MCF 10A (cell line): ENCODE measurements around the gene CCDC144A. TPM values are rescaled to one million over a fixed set of nuclear protein-coding genes. Genes with fewer than 3 reads are reported as not detected.
"Not testable (repeated sequence)": the region's sequence is repeated elsewhere in the genome, so short reads cannot be mapped to it uniquely, and the experiment has no call there.

ENCODE experiments used
- BruUV-seq: library from RNA; stranded (reverse); fragments of 400-500 nt; replicated peaks from 2 replicates; lab custom pipeline; 2021; lab: Mats Ljungman, UMichigan
- CTCF ChIA-PET: fragments of 300-600 bp; sonication (Branson Sonifier 250); formaldehyde crosslinking; extraction: SDS; loops from one replicate; lab custom pipeline; 2021; ENCODE audit warnings: antibody characterized with exemption, inconsistent platforms; lab: Yijun Ruan, JAX
- POLR2A ChIA-PET: fragments of 300-600, 350-650 bp; sonication (Branson Sonifier 250); formaldehyde crosslinking; extraction: SDS; loops from one replicate; lab custom pipeline; 2020; ENCODE audit warnings: antibody characterized with exemption, inconsistent platforms; lab: Yijun Ruan, JAX
- DNase-seq: peaks from one replicate; pipeline ENCODE4 v3.0.0-alpha.2; 2018; ENCODE audit not compliant: unreplicated experiment
- H3K27ac Mint-ChIP-seq: one replicate; pipeline ENCODE4 v1.8.0; 2022; ENCODE audit warnings: mild to moderate bottlenecking, low read depth, mixed read lengths; ENCODE audit not compliant: unreplicated experiment
- H3K27me3 Mint-ChIP-seq: one replicate; pipeline ENCODE4 v1.8.0; 2022; ENCODE audit warnings: mixed read lengths; ENCODE audit not compliant: insufficient read depth, unreplicated experiment
- H3K36me3 Mint-ChIP-seq: one replicate; pipeline ENCODE4 v1.8.0; 2022; ENCODE audit warnings: mild to moderate bottlenecking, moderate library complexity, mixed read lengths; ENCODE audit not compliant: insufficient read depth, unreplicated experiment
- H3K4me1 Mint-ChIP-seq: one replicate; pipeline ENCODE4 v1.8.0; 2022; ENCODE audit warnings: mixed read lengths; ENCODE audit not compliant: insufficient read depth, unreplicated experiment
- H3K4me3 Mint-ChIP-seq: one replicate; pipeline ENCODE4 v1.8.0; 2022; ENCODE audit warnings: mild to moderate bottlenecking, moderate library complexity, mixed read lengths; ENCODE audit not compliant: unreplicated experiment
- H3K9me3 Mint-ChIP-seq: one replicate; pipeline ENCODE4 v1.8.0; 2022; ENCODE audit warnings: mixed read lengths; ENCODE audit not compliant: unreplicated experiment
- intact Hi-C: fragments of 100-400 bp; cut with micrococcal nuclease; formaldehyde crosslinking; loops from 2 replicates; pipeline ENCODE4 v1.14.1; 2022
- total RNA-seq: library from RNA; stranded (reverse); gene quantifications from 2 replicates; pipeline ENCODE4 v1.2.3, GENCODE V29; 2022

CCDC144A gene
- total RNA-seq, 1 experiment from 2014 or later: 7.2 TPM

DNA sequence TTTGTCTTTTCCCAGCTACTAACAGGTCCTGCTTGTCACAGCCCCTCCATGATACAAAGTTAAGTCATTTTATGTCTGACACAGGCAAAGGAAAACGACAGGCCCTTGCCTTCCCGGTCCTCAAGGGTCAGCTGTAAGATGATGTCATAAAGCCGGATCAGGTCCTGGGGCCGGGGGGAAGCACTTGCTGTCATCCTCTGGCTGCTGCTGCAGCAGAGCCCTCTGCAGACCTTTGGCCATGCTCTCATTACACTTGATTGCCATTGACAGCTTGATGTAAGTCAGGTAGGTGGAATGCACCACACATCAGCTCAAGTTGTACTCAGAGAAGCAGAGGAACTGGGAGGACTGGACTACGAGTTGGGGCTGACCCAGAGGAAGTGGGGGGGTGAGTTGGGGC lies 97.8 kb downstream of the CCDC144A start:
- H3K4me3 Mint-ChIP-seq, H3K36me3 Mint-ChIP-seq, CTCF ChIA-PET, H3K9me3 Mint-ChIP-seq, H3K27ac Mint-ChIP-seq, BruUV-seq, DNase-seq, H3K4me1 Mint-ChIP-seq, H3K27me3 Mint-ChIP-seq, intact Hi-C loops, POLR2A ChIA-PET: not testable (repeated sequence)

DNA sequence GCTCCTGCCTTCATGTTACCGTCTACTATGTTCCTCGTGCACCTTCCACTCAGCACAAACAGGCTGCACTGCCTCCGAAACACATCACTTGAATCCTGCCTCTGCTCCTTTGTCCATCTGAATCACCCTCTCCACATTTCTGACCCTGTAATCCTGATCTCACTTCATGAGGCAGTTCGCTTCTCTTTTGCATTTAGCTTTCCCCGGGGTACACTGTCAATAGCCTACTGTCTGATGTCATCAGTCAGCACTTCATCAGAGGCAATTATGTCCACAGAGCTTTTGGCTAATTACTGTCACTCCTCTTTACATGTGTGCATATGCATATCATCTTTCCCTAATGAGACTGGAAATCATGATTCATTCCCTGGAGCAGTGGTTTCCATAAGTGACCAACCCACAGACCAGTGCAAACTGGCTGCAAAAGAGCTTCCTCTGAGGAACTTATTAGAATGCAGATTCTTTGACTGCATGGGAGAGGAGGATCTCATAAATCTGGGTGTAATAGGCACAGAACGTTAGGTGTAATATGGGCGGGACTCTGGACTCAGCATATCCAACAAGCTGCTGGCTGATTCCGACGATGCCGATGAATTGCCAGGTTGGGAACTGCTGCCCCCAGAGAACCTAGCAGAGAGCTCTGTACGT lies 99.0 kb downstream of the CCDC144A start:
- H3K4me3 Mint-ChIP-seq, BruUV-seq, H3K27me3 Mint-ChIP-seq, H3K27ac Mint-ChIP-seq, H3K4me1 Mint-ChIP-seq, CTCF ChIA-PET, DNase-seq, H3K36me3 Mint-ChIP-seq, intact Hi-C loops, POLR2A ChIA-PET, H3K9me3 Mint-ChIP-seq: not testable (repeated sequence)

DNA sequence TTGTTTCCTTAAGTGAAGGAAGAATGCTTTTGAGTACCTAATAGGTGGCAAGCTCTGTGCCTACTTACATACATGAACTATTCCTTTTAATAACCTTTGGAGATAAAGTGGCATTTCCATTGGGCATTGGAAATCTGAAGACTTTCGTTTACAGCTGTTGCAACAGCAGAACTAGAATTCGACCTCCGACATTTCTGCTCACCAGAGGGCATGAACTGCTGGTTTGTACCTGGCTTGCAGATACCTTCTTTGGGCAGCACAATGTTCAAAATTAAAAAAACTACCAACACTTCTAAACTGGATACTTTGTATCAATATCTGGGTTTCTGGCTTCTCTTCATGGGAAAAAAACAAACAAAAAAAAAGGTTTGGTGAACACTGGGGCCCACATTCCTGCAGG lies 99.6 kb downstream of the CCDC144A start:
- H3K9me3 Mint-ChIP-seq, H3K4me1 Mint-ChIP-seq, POLR2A ChIA-PET, H3K27me3 Mint-ChIP-seq, intact Hi-C loops, BruUV-seq, H3K36me3 Mint-ChIP-seq, CTCF ChIA-PET, H3K4me3 Mint-ChIP-seq, H3K27ac Mint-ChIP-seq, DNase-seq: not testable (repeated sequence)

DNA sequence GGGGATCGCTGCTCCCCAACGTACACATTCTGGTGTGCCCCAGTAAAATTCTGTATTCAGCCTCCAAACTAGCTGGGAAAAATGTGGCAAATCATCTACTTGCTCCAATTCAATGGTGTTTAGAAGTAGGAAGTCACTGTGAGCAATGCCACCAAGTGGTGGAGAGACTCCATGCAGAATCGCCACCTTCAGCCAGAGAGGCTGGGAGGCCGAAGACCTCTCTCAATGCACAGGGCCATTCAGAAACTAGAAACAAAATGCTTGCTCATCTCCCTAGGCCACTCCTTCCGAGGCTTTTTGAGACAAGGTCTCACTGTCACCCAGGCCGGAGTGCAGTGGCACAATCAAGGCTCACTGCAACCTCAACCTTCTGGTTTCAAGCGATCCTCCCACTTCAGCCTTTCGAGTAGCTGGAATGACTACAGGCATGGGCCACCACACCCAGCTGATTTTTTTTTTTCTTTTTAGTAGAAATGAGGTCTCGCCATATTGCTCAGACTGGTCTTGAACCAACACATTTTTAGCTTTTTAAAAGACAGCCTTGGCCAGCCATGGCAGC lies 100.4 kb downstream of the CCDC144A start:
- H3K4me3 Mint-ChIP-seq, H3K36me3 Mint-ChIP-seq, H3K27ac Mint-ChIP-seq, intact Hi-C loops, POLR2A ChIA-PET, H3K9me3 Mint-ChIP-seq, H3K4me1 Mint-ChIP-seq, DNase-seq, CTCF ChIA-PET, H3K27me3 Mint-ChIP-seq, BruUV-seq: not testable (repeated sequence)

DNA sequence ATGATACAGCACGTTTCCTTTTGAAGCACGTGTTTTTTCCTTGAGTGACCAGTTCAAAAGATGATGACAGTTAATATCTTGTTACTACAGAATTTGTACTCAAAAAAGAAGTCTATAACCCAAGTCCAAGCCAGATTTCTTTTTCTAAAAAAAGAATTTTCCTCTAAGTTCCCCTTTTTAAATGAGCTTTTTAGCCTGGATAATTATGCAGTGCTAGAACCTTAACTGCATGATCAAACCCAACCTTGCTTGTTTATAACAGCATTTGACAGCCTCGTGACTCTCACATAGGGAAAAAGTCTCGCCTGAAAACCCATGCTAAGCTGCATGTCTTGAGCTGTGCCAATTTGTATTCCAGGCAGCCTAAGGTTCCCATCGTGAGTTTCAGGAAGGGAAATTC lies 104.2 kb downstream of the CCDC144A start:
- H3K4me3 Mint-ChIP-seq, H3K9me3 Mint-ChIP-seq, H3K27me3 Mint-ChIP-seq, H3K4me1 Mint-ChIP-seq, BruUV-seq, H3K27ac Mint-ChIP-seq, CTCF ChIA-PET, intact Hi-C loops, POLR2A ChIA-PET, DNase-seq: not testable (repeated sequence)
- peaks cover 11% of the 10 kb centered on the region for H3K36me3 Mint-ChIP-seq

DNA sequence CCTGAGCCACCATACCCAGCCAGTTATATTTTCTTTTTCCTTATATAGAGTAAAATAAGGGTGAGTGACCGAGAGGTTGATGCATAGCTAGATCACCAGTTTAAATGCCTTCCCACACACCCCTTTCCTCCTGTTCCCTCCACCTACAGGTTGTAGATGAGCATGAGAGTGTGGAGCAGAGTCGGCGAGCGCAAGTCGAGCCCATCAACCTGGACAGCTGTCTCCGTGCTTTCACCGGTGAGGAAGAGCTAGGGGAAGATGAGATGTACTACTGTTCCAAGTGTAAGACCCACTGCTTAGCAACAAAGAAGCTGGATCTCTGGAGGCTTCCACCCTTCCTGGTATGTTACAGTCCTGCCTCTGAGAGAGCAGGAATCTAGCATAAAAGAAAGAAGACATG lies 105.9 kb downstream of the CCDC144A start:
- POLR2A ChIA-PET, H3K4me3 Mint-ChIP-seq, H3K27me3 Mint-ChIP-seq, H3K4me1 Mint-ChIP-seq, H3K9me3 Mint-ChIP-seq, BruUV-seq, CTCF ChIA-PET, DNase-seq, intact Hi-C loops, H3K27ac Mint-ChIP-seq: not testable (repeated sequence)
- peaks cover 11% of the 10 kb centered on the region for H3K36me3 Mint-ChIP-seq

DNA sequence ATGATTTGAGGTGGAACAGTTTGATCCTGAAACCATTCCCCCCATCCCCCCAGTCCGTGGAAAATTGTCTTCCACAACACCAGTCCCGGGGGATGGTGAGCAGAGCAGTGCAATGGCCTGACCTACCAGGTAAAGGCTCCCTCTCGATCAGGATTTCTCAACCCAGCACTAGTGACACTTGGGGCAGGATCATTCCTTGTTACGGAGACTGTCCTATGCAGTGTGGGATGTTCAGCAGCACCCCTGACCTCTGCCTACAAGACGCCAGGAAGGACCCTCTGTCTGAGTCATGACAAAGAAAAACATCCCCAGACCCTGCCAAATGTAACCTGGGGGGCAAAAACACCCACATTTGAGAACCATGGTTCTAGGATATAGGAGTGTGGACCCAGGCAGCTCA lies 114.8 kb downstream of the CCDC144A start:
- H3K27me3 Mint-ChIP-seq, H3K27ac Mint-ChIP-seq, BruUV-seq, POLR2A ChIA-PET, H3K9me3 Mint-ChIP-seq, H3K36me3 Mint-ChIP-seq, DNase-seq, H3K4me3 Mint-ChIP-seq, CTCF ChIA-PET, H3K4me1 Mint-ChIP-seq, intact Hi-C loops: not testable (repeated sequence)

DNA sequence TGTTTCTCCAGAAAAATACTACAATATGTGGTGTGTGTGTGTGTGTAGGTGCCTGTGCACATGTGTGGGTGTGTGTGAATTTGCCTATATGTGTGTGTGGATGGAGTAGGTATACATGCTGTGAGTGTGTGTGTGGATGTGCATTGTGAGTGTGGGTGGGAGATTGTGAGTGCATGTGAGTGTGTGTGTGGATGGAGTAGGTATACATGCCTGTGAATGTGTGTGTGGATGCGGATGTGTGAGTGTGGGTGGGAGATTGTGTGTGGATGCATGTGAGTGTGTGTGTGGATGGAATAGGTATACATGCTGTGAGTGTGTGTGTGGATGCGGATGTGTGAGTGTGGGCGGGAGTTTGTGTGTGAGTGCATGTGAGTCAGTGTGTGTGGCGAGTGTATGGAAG lies 116.6 kb downstream of the CCDC144A start:
- H3K9me3 Mint-ChIP-seq, H3K36me3 Mint-ChIP-seq, BruUV-seq, H3K4me1 Mint-ChIP-seq, DNase-seq, H3K27ac Mint-ChIP-seq, H3K27me3 Mint-ChIP-seq, CTCF ChIA-PET, POLR2A ChIA-PET, H3K4me3 Mint-ChIP-seq, intact Hi-C loops: not testable (repeated sequence)

DNA sequence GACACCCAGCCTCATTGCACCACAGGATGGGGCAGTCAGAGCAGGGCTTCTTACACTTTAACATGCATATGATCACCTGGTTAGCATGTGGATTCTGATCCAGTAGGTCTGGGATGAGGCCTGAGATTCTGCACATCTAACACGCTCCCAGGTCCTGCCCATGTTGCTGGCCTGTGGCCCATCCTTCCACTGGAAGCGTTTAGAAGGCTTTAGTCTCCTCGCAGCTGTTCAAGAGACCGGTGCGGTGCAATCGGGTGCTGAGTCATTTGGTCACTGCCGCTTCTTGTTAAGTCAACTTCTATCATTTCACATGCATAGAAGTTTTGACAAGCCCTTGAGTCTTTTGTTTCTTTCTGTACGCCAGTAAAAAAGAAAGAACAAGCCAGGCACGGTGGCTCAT lies 117.6 kb downstream of the CCDC144A start:
- not testable (repeated sequence) for H3K4me1 Mint-ChIP-seq

More for the DNA sequence above, 117.6 kb downstream of the CCDC144A start:
- H3K36me3 Mint-ChIP-seq, H3K27ac Mint-ChIP-seq, H3K9me3 Mint-ChIP-seq, intact Hi-C loops, DNase-seq, H3K4me3 Mint-ChIP-seq, BruUV-seq, CTCF ChIA-PET, POLR2A ChIA-PET, H3K27me3 Mint-ChIP-seq: not testable (repeated sequence)
